GM21786 (cell line): ENCODE results near the gene ITPRID2.

Experiments
- ATAC-seq: cut with Tn5 transposase; IDR thresholded peaks from one replicate; pipeline ENCODE4 v1.9.1; 2021; ENCODE audit not compliant: unreplicated experiment

The ITPRID2 gene

GRCh38 chr2:181891258-181891965, at the start of gene ITPRID2:
Gene ITPRID2 (plus strand): TSS chr2:181891730. CDS start chr2:181892067, 337 bp downstream.
- peak; percentile 77 for ATAC-seq

GRCh38 chr2:181844551-181845290, 46.8 kb upstream of the ITPRID2 start:
- no peak for ATAC-seq

- no peak for ATAC-seq
Measured at GRCh38 chr2:181846399-181847197, 44.9 kb upstream of the ITPRID2 start.

GRCh38 chr2:181847198-181847556, 44.4 kb upstream of the ITPRID2 start:
- ATAC-seq = no peak

GRCh38 chr2:181847702-181848101, 43.8 kb upstream of the ITPRID2 start:
- no peak for ATAC-seq

- no peak for ATAC-seq
Measured at GRCh38 chr2:181848261-181848886, 43.2 kb upstream of the ITPRID2 start.

- no peak for ATAC-seq
Measured at GRCh38 chr2:181849601-181850000, 41.9 kb upstream of the ITPRID2 start.

GRCh38 chr2:181850936-181851560, 40.5 kb upstream of the ITPRID2 start:
- peak; percentile 53 for ATAC-seq

- ATAC-seq = no peak
Measured at GRCh38 chr2:181851726-181852125, 39.8 kb upstream of the ITPRID2 start.

- no peak for ATAC-seq
Measured at GRCh38 chr2:181853696-181854095, 37.8 kb upstream of the ITPRID2 start.

- no peak for ATAC-seq
Measured at GRCh38 chr2:181857483-181857882, 34.0 kb upstream of the ITPRID2 start.

GRCh38 chr2:181858600-181858999, 32.9 kb upstream of the ITPRID2 start:
- ATAC-seq = no peak

GRCh38 chr2:181859123-181859522, 32.4 kb upstream of the ITPRID2 start:
- ATAC-seq = no peak

GRCh38 chr2:181859803-181860202, 31.7 kb upstream of the ITPRID2 start:
- ATAC-seq = no peak

GRCh38 chr2:181861379-181861778, 30.2 kb upstream of the ITPRID2 start:
- no peak for ATAC-seq

GRCh38 chr2:181862583-181863281, 28.8 kb upstream of the ITPRID2 start:
- ATAC-seq = no peak

GRCh38 chr2:181872178-181872577, 19.4 kb upstream of the ITPRID2 start:
- no peak for ATAC-seq

GRCh38 chr2:181876614-181877063, 14.9 kb upstream of the ITPRID2 start:
- no peak for ATAC-seq

GRCh38 chr2:181877181-181877664, 14.3 kb upstream of the ITPRID2 start:
- no peak for ATAC-seq

- no peak for ATAC-seq
Measured at GRCh38 chr2:181878448-181878847, 13.1 kb upstream of the ITPRID2 start.
